IMR-90 (cell line): ENCODE measurements around the gene SDR9C7. TPM values are rescaled to one million over a fixed set of nuclear protein-coding genes. Genes with fewer than 3 reads are reported as not detected.

Experiments used
- ATAC-seq: fragments of 200-7000 bp; cut with Tn5 transposase; 2 replicates; pipeline ENCODE4 v1.9.1; 2020; ENCODE audit warnings: low read depth, mild to moderate bottlenecking, moderate library complexity
- BruUV-seq: library from RNA; stranded (reverse); fragments of 400-500 nt; replicated peaks from 2 replicates; lab custom pipeline; 2021; lab: Mats Ljungman, UMichigan
- CTCF ChIA-PET: fragments of 300-600 bp; formaldehyde crosslinking; extraction: SDS; loops from one replicate; lab custom pipeline; 2021; ENCODE audit warnings: antibody characterized with exemption; lab: Yijun Ruan, JAX
- POLR2A ChIA-PET: fragments of 300-600 bp; sonication (Branson Sonifier 250); formaldehyde crosslinking; loops from one replicate; lab custom pipeline; 2022; ENCODE audit warnings: antibody characterized with exemption; ENCODE audit not compliant: unreplicated experiment; lab: Charles Lee
- DNase-seq: peaks from one replicate; pipeline ENCODE4 v3.0.0; 2013
- H2AFZ ChIP-seq: replicated peaks from 2 replicates; pipeline ENCODE3; 2013; ENCODE audit warnings: low read length, mild to moderate bottlenecking; ENCODE audit not compliant: poor library complexity
- H2AK5ac ChIP-seq: 2 replicates; pipeline ENCODE4 v1.6.1; 2013; ENCODE audit warnings: low read depth, low read length, inconsistent platforms
- H2AK9ac ChIP-seq: replicated peaks from 2 replicates; pipeline ENCODE3; 2013; ENCODE audit warnings: mild to moderate bottlenecking, low read depth, low read length, moderate library complexity; ENCODE audit not compliant: poor library complexity
- H2BK120ac ChIP-seq: 2 replicates; pipeline ENCODE4 v1.6.1; 2013; ENCODE audit warnings: low read depth, low read length, inconsistent platforms
- H2BK15ac ChIP-seq: 3 replicates; pipeline ENCODE4 v1.6.1; 2013; ENCODE audit warnings: low read depth, low read length, inconsistent platforms
- H2BK20ac ChIP-seq: 2 replicates; pipeline ENCODE4 v1.6.1; 2013; ENCODE audit warnings: low read depth, mild to moderate bottlenecking, inconsistent platforms, low read length, moderate library complexity
- H2BK5ac ChIP-seq: 2 replicates; pipeline ENCODE4 v1.6.1; 2013; ENCODE audit warnings: mild to moderate bottlenecking, low read depth, low read length, inconsistent platforms; ENCODE audit not compliant: poor library complexity, severe bottlenecking
- H3K14ac ChIP-seq: replicated peaks from 2 replicates; pipeline ENCODE4 v1.6.1; 2013; ENCODE audit warnings: low read depth, low read length, inconsistent platforms
- H3K18ac ChIP-seq: 2 replicates; pipeline ENCODE4 v1.6.1; 2013; ENCODE audit warnings: low read depth, low read length, control low read depth
- H3K23ac ChIP-seq: 2 replicates; pipeline ENCODE4 v1.6.1; 2013; ENCODE audit warnings: low read depth, low read length, inconsistent platforms
- H3K27ac ChIP-seq: 2 replicates; pipeline ENCODE4 v1.5.1; 2013; ENCODE audit warnings: mild to moderate bottlenecking, control low read depth, low read length; ENCODE audit not compliant: insufficient read depth
- H3K27me3 ChIP-seq: 2 replicates; pipeline ENCODE4 v1.6.1; 2013; ENCODE audit warnings: low read length; ENCODE audit not compliant: control insufficient read depth, insufficient read depth
- H3K36me3 ChIP-seq: 2 replicates; pipeline ENCODE4 v1.6.1; 2013; ENCODE audit warnings: low read length, mixed read lengths; ENCODE audit not compliant: control insufficient read depth, insufficient read depth
- H3K4ac ChIP-seq: 2 replicates; pipeline ENCODE4 v1.6.1; 2013; ENCODE audit warnings: low read depth, low read length, inconsistent platforms
- H3K4me1 ChIP-seq: 2 replicates; pipeline ENCODE4 v1.6.1; 2013; ENCODE audit warnings: low read length, mixed read lengths; ENCODE audit not compliant: control insufficient read depth, insufficient read depth
- H3K4me2 ChIP-seq: 2 replicates; pipeline ENCODE4 v1.6.1; 2013; ENCODE audit warnings: low read depth, mild to moderate bottlenecking, control low read depth, low read length, moderate library complexity
- H3K4me3 ChIP-seq: 2 replicates; pipeline ENCODE4 v1.5.1; 2013; ENCODE audit warnings: low read depth, mild to moderate bottlenecking, control low read depth, low read length, moderate library complexity; ENCODE audit not compliant: insufficient read depth
- H3K56ac ChIP-seq: 2 replicates; pipeline ENCODE4 v1.6.1; 2013; ENCODE audit warnings: low read length, inconsistent platforms; ENCODE audit not compliant: insufficient read depth; ENCODE audit errors: extremely low read depth
- H3K79me1 ChIP-seq, 2 experiments: 2 replicates each; pipeline ENCODE4 v1.6.1; 2013; ENCODE audit warnings: low read length in 2 of 2, inconsistent platforms in 1 of 2, low read depth in 1 of 2
- H3K9ac ChIP-seq: 2 replicates; pipeline ENCODE4 v1.6.1; 2013; ENCODE audit warnings: low read depth, low read length, control low read depth
- H3K9me1 ChIP-seq: 2 replicates; pipeline ENCODE4 v1.6.1; 2013; ENCODE audit warnings: low read length, inconsistent platforms; ENCODE audit not compliant: insufficient read depth
- H3K9me3 ChIP-seq: 2 replicates; pipeline ENCODE4 v1.6.1; 2013; ENCODE audit warnings: low read length; ENCODE audit not compliant: control insufficient read depth, insufficient read depth
- H4K20me1 ChIP-seq: 2 replicates; pipeline ENCODE4 v1.6.1; 2013; ENCODE audit warnings: low read length, inconsistent platforms; ENCODE audit not compliant: insufficient read depth
- H4K5ac ChIP-seq: 2 replicates; pipeline ENCODE4 v1.6.1; 2013; ENCODE audit warnings: mild to moderate bottlenecking, low read depth, low read length, control low read depth
- H4K8ac ChIP-seq, 2 experiments: 2 replicates each; pipeline ENCODE4 v1.6.1; 2013; ENCODE audit warnings: low read depth in 2 of 2, low read length in 2 of 2, control low read depth in 1 of 2, inconsistent platforms in 1 of 2
- H4K91ac ChIP-seq: 2 replicates; pipeline ENCODE4 v1.6.1; 2013; ENCODE audit warnings: low read depth, low read length, inconsistent platforms; ENCODE audit not compliant: insufficient read depth
- BHLHE40 ChIP-seq: fragments of 150-350 bp; IDR thresholded peaks from 2 replicates; pipeline ENCODE4 v1.6.1; 2016; ENCODE audit warnings: mild to moderate bottlenecking, low read depth, low read length
- CEBPB ChIP-seq: IDR thresholded peaks from 2 replicates; pipeline ENCODE4 v1.6.1; 2012; ENCODE audit warnings: low read depth, low read length, improper control_type of control experiment
- CHD1 ChIP-seq: IDR thresholded peaks from 2 replicates; pipeline ENCODE4 v1.6.1; 2012; ENCODE audit warnings: low read depth, low read length, improper control_type of control experiment
- CTCF ChIP-seq: conservative IDR thresholded peaks from 2 replicates; pipeline ENCODE4 v1.5.1; 2012; ENCODE audit warnings: mild to moderate bottlenecking, low read depth, low read length, improper control_type of control experiment
- ELK1 ChIP-seq: fragments of 150-350 bp; IDR thresholded peaks from 2 replicates; pipeline ENCODE4 v1.6.1; 2016; ENCODE audit warnings: low read depth, mild to moderate bottlenecking, low read length, moderate library complexity, borderline replicate concordance
- FOS ChIP-seq: fragments of 150-350 bp; IDR thresholded peaks from 2 replicates; pipeline ENCODE4 v1.6.1; 2016; ENCODE audit warnings: low read depth, low read length
- MAFK ChIP-seq: IDR thresholded peaks from 2 replicates; pipeline ENCODE4 v1.6.1; 2012; ENCODE audit warnings: low read depth, low read length, improper control_type of control experiment
- MAZ ChIP-seq: IDR thresholded peaks from 2 replicates; pipeline ENCODE4 v1.6.1; 2012; ENCODE audit warnings: low read depth, mild to moderate bottlenecking, low read length, improper control_type of control experiment, moderate library complexity, borderline replicate concordance
- MXI1 ChIP-seq: IDR thresholded peaks from 2 replicates; pipeline ENCODE4 v1.6.1; 2012; ENCODE audit warnings: low read depth, mild to moderate bottlenecking, low read length, moderate library complexity, borderline replicate concordance
- NFE2L2 ChIP-seq: fragments of 150-350 bp; IDR thresholded peaks from 2 replicates; pipeline ENCODE4 v1.6.1; 2016; ENCODE audit warnings: low read depth, mild to moderate bottlenecking, low read length
- POLR2A ChIP-seq: IDR thresholded peaks from 2 replicates; pipeline ENCODE4 v1.6.1; 2012; ENCODE audit warnings: mild to moderate bottlenecking, low read depth, low read length
- RAD21 ChIP-seq: IDR thresholded peaks from 2 replicates; pipeline ENCODE4 v1.6.1; 2012; ENCODE audit warnings: low read length, improper control_type of control experiment
- RCOR1 ChIP-seq: IDR thresholded peaks from 2 replicates; pipeline ENCODE4 v1.6.1; 2012; ENCODE audit warnings: mild to moderate bottlenecking, low read length, improper control_type of control experiment; ENCODE audit not compliant: insufficient replicate concordance
- RFX5 ChIP-seq: IDR thresholded peaks from 2 replicates; pipeline ENCODE4 v1.8.0; 2012; ENCODE audit warnings: low read depth, mild to moderate bottlenecking, low read length, moderate library complexity
- SMC3 ChIP-seq: fragments of 150-350 bp; IDR thresholded peaks from 2 replicates; pipeline ENCODE4 v1.6.1; 2016; ENCODE audit warnings: low read depth, mild to moderate bottlenecking, antibody characterized with exemption, low read length, moderate library complexity
- USF2 ChIP-seq: fragments of 150-350 bp; IDR thresholded peaks from 2 replicates; pipeline ENCODE4 v1.6.1; 2017; ENCODE audit warnings: mild to moderate bottlenecking, antibody characterized with exemption, low read length, low read depth
- dilution Hi-C: fragments of 300-500 bp; cut with HindIII; formaldehyde crosslinking; loops from one replicate; pipeline ENCODE4 v1.14.3; 2018; ENCODE audit warnings: low sequenced_read_pairs; ENCODE audit not compliant: unreplicated experiment
- in situ Hi-C: fragments of 300-500 bp; cut with MboI; formaldehyde crosslinking; loops from 3 replicates; pipeline ENCODE4 v1.14.3; 2019; ENCODE audit warnings: low sequenced_read_pairs, inconsistent platforms, mixed read lengths
- intact Hi-C: fragments of 100-400 bp; cut with micrococcal nuclease; formaldehyde crosslinking; loops from 2 replicates; pipeline ENCODE4 v1.10.0; 2022
- polyA plus RNA-seq, 3 experiments: library from polyadenylated mRNA; depleted of rRNA; stranded (reverse); fragments of >200 nt; gene quantifications; 2 replicates each; pipeline ENCODE4 v1.2.3, GENCODE V29; 2012; ENCODE audit warnings: low replicate concordance in 1 of 3
- total RNA-seq: library from RNA; depleted of rRNA; stranded (reverse); fragments of >200 nt; gene quantifications from 2 replicates; pipeline ENCODE4 v1.2.3, GENCODE V29; 2012

The SDR9C7 gene
- total and polyA plus RNA-seq, 2 of the 4 experiments (the other 2 are of a cell fraction) = not detected

- no peak overlapping the region for H2BK15ac ChIP-seq
- TF ChIP-seq CTCF (no peak), ELK1 (no peak), CEBPB (no peak), NFE2L2 (no peak), USF2 (no peak), BHLHE40 (no peak), CHD1 (no peak), MAZ (no peak), MAFK (no peak), MXI1 (no peak), FOS (no peak), SMC3 (no peak), RCOR1 (no peak), RFX5 (no peak), POLR2A (no peak), RAD21 (no peak)
- H4K91ac ChIP-seq = no peak overlapping the region
- H3K4ac ChIP-seq = no peak overlapping the region
- no peak overlapping the region for H2AK5ac ChIP-seq
- H3K9me3 ChIP-seq = peaks cover 19% of the 10 kb centered on the region
- peak; percentile 49; the same call in 1 of the 2 replicates for ATAC-seq
- no peak overlapping the region for H2BK120ac ChIP-seq
- H3K9ac ChIP-seq = no peak overlapping the region
- H3K23ac ChIP-seq = no peak overlapping the region
- dilution Hi-C loops (no loop called here), in situ Hi-C loops (no loop called here), intact Hi-C loops (no loop called here)
- no peaks in the 10 kb centered on the region for H3K27me3 ChIP-seq
- BruUV-seq = no TSS peak
- no peak overlapping the region for H4K8ac ChIP-seq
- no peak overlapping the region for H2BK20ac ChIP-seq
- no peak overlapping the region for H2BK5ac ChIP-seq
- no peak overlapping the region for H3K18ac ChIP-seq
- H4K5ac ChIP-seq = no peak overlapping the region
- no peak overlapping the region for H3K14ac ChIP-seq
- no peaks in the 10 kb centered on the region for H3K36me3 ChIP-seq
- no peaks in the 10 kb centered on the region for H3K4me1 ChIP-seq
- no peaks in the 10 kb centered on the region for H4K20me1 ChIP-seq
- no peak overlapping the region for H3K56ac ChIP-seq
- H3K9me1 ChIP-seq = peaks cover 5% of the 10 kb centered on the region
- ChIA-PET CTCF (no interaction called here), POLR2A (no interaction called here)
- no peak overlapping the region for H2AK9ac ChIP-seq
- H3K27ac ChIP-seq = no peak overlapping the region
- no peak overlapping the region for H3K4me2 ChIP-seq
- H3K4me3 ChIP-seq = no peak overlapping the region
- H3K79me1 ChIP-seq = no peaks in the 10 kb centered on the region
- peak; percentile 4 for DNase-seq
- no peak overlapping the region for H2AFZ ChIP-seq
These were observed 36.3 kb downstream of the SDR9C7 start for GRCh38 chr12:56897844-56898361.
